ENCODE measurements around the gene FERMT1.

Gene FERMT1

GRCh38 chr20:6122873-6123648 lies at the start of gene FERMT1:
Gene FERMT1, minus strand, starts transcription at chr20:6123030. Its CDS starts 3,476 bp downstream, at chr20:6119554.
- DNase-seq: peak; percentile 90

- no peak for DNase-seq
Observed at GRCh38 chr20:6169251-6169650, 46.4 kb upstream of the FERMT1 start.

- no peak for DNase-seq
Observed at GRCh38 chr20:6168204-6168603, 45.4 kb upstream of the FERMT1 start.

- no peak for DNase-seq
Observed at GRCh38 chr20:6165346-6165745, 42.5 kb upstream of the FERMT1 start.

DNA sequence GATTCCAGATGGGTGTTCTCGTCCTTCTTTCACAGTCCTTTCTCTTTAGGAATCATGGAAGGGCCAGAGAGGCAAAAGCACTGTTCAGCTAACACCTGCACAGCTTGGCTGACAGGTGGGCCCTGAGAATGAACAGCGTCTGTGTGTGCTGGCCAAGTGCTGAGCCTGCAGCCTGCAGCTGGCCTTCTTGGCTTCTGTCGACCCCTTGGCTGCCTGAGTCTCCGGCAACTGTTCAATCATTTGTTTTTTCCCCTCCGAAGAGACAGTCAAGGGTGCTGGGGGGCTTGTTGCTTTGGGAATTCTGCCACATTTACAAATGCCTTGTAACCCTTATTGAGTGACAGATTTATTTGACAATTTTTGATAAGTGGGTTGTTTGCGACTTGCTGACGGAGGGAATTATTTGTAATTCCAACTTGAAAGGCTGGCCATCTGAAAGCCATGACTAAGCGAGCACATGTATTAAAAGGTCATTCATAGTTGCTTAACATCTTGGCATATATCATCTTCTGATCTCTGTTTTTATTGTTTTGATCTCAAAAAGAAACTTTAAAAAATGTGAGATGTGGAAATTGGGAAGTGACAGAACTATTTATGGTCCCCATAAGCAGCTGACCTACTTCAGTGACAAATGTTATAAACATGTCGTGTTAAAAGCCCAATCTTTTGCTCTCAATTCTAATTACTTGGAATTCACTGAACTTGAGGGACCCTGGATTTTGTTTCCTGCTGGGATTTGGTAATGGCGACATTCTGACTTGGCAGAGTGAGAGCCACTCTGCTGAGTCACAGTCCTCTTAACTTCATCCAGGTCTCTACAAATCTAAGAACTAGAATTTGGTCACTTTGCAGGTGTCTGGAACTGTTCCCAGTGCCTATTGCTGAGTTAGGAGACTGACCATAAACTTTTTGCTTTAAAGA lies 41.9 kb upstream of the FERMT1 start:
- peak; percentile 27 for DNase-seq

DNA sequence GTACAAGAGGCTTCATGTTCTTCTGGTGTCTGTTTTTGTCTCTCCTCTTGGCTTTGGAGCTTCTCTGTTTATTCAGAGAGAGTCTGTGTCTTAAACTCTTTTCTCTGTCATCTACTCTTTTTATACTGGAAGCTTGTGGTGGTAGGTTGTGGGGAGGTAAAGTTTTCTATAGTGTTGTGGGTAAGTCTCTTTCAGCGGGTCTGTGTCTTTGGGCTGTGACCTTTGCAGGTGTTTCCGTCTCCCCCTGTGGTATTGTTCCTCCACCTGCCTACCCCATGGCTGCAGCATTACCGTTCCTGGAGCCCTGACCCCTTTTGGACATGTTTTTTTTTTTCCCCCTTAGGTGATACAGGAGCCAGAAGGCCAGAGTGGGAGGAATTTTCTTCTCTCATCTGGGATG lies 37.9 kb upstream of the FERMT1 start:
- no peak for DNase-seq

GRCh38 chr20:6157345-6157744 lies 34.5 kb upstream of the FERMT1 start:
- DNase-seq: no peak

- no peak for DNase-seq
Observed at GRCh38 chr20:6152777-6153176, 29.9 kb upstream of the FERMT1 start.

- DNase-seq: no peak
Observed at GRCh38 chr20:6148073-6148472, 25.2 kb upstream of the FERMT1 start.

DNA sequence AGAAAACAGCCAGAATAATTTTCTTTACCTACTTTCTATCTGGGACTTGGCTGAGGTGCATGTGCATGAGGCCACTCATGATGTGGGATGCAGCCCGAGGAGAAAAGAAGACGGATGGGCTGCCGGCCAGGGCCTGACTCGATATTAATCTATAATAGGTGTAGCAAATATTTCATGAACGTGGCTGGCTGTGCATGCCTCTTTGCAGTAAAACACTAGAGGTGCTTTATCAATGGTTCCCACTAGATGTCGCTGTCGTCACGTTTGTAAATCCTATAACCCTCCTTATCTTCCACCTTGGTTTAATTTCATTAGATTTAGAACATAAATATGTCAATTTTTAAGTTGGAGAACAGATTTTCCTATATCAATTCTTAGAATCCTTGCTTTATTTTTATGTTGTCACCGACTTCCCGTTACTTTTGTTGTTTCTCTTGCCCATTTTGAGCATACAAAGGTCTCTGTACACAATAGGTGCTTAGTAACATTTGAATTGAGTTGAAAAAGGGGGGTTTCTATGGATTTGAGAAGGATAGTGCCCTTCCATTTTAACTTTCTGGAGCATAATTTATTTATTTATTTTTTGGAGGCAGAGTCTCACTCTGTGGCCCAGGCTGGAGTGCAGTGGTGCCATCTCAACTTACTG lies 19.6 kb upstream of the FERMT1 start:
- peak; percentile 85 for DNase-seq

GRCh38 chr20:6140947-6141346 lies 18.1 kb upstream of the FERMT1 start:
- no peak for DNase-seq

- no peak for DNase-seq
Observed at GRCh38 chr20:6135347-6135746, 12.5 kb upstream of the FERMT1 start.

DNA sequence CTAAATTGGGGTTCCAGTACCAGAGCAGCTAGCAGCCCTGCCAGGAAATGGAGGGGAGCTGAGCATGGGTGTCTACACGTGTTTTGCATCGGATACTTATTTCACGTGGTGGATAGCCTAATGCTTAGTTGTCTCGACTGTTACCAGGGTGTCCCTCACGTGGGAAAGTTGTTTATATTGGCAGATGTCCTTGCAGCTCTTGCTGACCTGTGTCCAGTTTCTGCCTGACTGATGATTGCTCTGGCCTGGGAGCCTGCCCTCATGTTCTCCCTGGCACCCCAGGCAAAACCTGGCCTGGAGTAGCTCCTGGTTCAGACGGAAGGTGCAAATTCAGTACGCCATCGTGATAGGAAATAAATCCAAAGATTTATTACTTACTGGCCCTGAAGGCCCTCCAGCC lies 11.8 kb upstream of the FERMT1 start:
- no peak for DNase-seq

DNA sequence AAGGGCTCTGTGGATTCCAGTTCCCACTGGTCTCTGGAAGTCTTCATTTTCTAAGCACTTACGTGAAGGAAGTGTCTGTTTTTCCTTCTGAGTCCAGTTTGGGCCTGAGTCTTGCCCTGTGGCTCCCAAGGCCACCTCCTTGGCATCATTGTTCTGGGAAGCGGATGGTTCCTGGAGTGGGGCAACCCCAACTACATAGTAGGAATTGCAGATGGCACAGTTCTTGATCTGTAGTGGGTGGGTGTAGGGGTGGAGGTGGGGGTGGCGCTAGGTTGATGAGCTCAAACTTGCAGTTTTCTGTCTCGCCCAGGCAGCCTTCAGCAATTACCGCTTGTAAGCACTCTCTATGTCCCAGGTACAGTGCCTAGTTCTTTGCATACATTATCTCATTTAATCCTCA lies 7.2 kb upstream of the FERMT1 start:
- DNase-seq: no peak

GRCh38 chr20:6127825-6128224 lies 5.0 kb upstream of the FERMT1 start:
- DNase-seq: no peak

GRCh38 chr20:6126846-6127245 lies 4.0 kb upstream of the FERMT1 start:
- DNase-seq: no peak

DNA sequence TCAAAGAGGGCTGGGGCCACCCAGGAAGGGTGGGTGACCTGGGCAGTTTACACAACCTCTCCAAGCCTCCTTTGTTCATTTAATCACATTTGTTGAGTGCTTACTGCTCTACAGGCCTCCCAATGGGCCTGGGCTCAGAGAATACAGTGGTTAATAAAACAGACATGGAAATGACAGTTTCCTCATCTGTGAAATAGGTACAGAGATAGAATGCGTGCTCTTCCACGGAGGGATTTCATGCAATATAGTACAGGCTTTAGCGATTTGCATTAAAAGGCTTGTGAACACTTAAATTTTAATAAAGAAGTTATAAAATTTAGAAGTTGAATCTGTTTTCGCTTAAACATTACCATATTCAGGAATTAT lies 802 bp upstream of the FERMT1 start:
- DNase-seq: no peak

DNA sequence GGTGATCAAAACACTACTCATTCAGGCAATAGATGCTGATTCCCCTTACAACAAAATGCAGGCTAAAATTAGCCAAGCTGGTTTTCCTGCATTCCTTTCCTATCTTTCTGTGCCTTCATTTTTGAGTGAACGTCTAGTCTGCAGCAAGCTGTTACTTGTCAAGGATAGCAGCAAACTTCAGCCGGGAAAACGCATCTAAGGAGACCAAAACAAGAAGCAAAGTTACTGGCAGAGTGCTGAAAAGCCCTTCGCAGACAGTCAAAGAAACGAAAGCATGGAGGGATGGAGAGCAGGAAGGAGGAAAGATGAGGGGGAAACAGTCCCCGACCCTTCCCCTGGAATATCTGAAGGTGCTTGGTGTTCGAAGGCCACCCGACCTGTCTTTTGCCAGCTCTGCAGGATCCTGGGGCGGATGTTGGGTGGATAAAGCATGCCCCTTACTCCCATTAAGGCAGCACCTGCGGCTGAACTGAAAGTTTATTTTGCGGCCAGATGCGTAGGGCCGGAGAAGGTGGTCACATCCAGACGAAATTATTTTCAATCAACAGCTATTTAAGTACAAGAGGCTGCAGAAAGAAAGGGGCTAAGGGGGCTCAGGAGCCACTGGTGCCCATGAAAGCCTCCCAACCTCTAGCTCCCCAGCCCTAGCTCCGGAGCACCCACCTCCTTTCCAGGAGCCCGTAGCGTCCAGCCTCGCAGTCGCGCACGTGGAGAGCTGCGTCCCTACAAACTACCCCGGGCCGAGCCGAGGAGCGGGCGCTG lies 538 bp downstream of the FERMT1 start:
- peak; percentile 59 for DNase-seq

- DNase-seq: no peak
Observed at GRCh38 chr20:6121504-6121903, 1.3 kb downstream of the FERMT1 start.

GRCh38 chr20:6120491-6120988 lies 2.3 kb downstream of the FERMT1 start:
- DNase-seq: no peak

DNA sequence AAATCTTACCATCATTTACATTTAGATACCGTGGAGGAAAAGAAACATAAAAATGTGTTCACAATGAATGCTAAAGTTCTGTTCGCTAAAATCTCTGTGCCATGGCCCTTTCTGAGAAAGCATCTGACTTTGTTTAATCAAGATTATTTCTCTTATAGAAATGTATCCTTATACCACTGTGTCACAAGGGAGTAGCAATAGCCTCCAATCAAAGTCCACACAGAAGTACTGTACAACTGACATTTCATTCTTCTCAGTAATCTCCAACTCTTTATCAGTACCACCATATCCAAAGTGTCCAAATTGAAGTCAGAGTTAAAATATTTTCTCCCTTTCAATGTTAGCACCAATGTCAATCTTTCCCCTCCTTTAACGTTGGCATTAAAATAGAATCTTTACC lies 6.1 kb downstream of the FERMT1 start:
- DNase-seq: no peak

GRCh38 chr20:6115221-6115895 lies 7.5 kb downstream of the FERMT1 start:
- no peak for DNase-seq

Measured in NCI-H510A treated with DMSO at 0.1 percent for 48 hours (cell line).